Gastrocnemius medialis (tissue), 4 donors: ENCODE data around the gene TMEM116.

Source experiments
- POLR2A ChIP-seq, 2 donors: fragments of 450-650 bp; IDR thresholded peaks; one replicate each; pipeline ENCODE4 v1.6.1; 2017; ENCODE audit warnings: antibody characterized with exemption in 2 of 2, mild to moderate bottlenecking in 2 of 2, moderate library complexity in 2 of 2
- TF ChIP-seq, protein P1 (sequence below), 5 experiments: fragments of 450-650 bp in 3 of 5; fragments of 200-600 bp in 2 of 5; sonication (generic) in 2 of 5; IDR thresholded peaks in 4 of 5; conservative IDR thresholded peaks in 1 of 5; 1 replicate in 4 of 5; 2 replicates in 1 of 5; pipeline ENCODE4 v1.5.1; 2016 to 2019; ENCODE audit warnings: antibody characterized with exemption in 5 of 5, mild to moderate bottlenecking in 3 of 5, moderate library complexity in 3 of 5

DNA sequence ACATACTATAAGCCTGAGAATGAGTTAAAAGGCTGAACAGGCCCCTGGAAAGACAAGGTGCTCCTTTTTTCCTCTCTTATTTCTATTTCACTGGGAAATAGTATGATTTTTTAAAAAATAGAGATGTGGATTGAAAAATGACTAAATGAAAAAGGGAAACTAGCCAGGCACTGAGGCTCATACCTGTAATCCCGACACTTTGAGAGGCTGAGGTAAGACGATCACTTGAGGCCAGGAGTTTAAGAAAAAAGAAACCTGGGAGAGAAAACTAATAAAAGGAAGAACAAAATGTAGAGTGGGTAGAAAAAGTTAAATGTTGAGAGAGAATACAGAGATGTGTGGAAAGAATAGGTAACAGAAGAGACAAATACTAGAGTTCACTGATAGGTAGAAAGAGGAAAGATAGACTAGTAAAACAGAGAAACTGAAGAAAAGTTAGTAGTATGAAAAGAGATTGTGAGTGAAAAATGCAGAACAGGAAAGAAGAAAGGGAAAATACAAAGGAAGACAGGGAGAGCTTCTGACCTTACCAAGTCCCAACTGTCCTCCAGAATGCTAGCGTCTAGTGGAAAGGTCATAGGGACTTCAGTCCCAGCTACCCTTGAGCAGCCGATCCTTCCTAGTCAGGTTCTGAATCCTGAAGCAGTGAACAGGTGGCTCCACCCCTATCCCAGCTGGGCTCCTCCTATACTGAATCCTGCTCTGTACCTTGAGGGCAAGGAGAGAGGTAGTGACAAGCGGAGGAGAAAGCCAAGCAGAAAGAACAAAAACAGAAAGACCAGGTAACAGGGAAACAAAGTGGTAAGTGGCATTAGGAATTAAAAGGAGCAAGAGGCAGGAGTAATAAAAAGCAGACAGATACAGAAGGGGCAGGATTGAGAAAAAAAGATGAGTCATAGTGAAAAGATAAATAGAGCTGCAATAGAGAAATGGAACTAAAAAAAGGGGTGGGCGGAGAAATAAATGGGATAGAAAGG is 7.3 kb downstream of the TMEM116 start:
- TF ChIP-seq, protein P1, sequence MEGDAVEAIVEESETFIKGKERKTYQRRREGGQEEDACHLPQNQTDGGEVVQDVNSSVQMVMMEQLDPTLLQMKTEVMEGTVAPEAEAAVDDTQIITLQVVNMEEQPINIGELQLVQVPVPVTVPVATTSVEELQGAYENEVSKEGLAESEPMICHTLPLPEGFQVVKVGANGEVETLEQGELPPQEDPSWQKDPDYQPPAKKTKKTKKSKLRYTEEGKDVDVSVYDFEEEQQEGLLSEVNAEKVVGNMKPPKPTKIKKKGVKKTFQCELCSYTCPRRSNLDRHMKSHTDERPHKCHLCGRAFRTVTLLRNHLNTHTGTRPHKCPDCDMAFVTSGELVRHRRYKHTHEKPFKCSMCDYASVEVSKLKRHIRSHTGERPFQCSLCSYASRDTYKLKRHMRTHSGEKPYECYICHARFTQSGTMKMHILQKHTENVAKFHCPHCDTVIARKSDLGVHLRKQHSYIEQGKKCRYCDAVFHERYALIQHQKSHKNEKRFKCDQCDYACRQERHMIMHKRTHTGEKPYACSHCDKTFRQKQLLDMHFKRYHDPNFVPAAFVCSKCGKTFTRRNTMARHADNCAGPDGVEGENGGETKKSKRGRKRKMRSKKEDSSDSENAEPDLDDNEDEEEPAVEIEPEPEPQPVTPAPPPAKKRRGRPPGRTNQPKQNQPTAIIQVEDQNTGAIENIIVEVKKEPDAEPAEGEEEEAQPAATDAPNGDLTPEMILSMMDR (IDR thresholded peaks at IDR 0.05 in 4 of 5, conservative IDR thresholded peaks at IDR 0.05 in 1 of 5) = no peak
- TF ChIP-seq POLR2A (IDR thresholded peaks at IDR 0.05) = no peak
